HCT116 (cell line): ENCODE data around the gene NDUFB10. TPM values are rescaled to one million over a fixed set of nuclear protein-coding genes. Genes with fewer than 3 reads are reported as not detected.

Experiments used
- ATAC-seq: fragments of 200-7000 bp; cut with Tn5 transposase; 2 replicates; pipeline ENCODE4 v1.9.1; 2020; ENCODE audit warnings: mild to moderate bottlenecking, moderate library complexity
- BruUV-seq: library from RNA; stranded (reverse); fragments of 400-500 nt; replicated peaks from 2 replicates; lab custom pipeline; 2021; lab: Mats Ljungman, UMichigan
- CTCF ChIA-PET: fragments of 300-600 bp; sonication (Branson Sonifier 250); formaldehyde crosslinking; loops from one replicate; lab custom pipeline; 2021; ENCODE audit warnings: antibody characterized with exemption; lab: Charles Lee
- POLR2A ChIA-PET: fragments of 300-600, 350-600 bp; sonication (Branson Sonifier 250); formaldehyde crosslinking; loops from one replicate; lab custom pipeline; 2021; ENCODE audit warnings: antibody characterized with exemption; lab: Charles Lee
- RAD21 ChIA-PET, 2 experiments: fragments of 300-600 bp; sonication (Branson Sonifier 250); formaldehyde crosslinking; loops; one replicate each; lab custom pipeline; 2023; ENCODE audit warnings: low total read pairs in 2 of 2; ENCODE audit not compliant: uncharacterized antibody in 2 of 2, unreplicated experiment in 2 of 2, low non-redundant PET in 1 of 2; lab: Charles Lee
- DNase-seq: peaks from one replicate; pipeline ENCODE4 v3.0.0-alpha.2; 2010; ENCODE audit warnings: low read depth, low spot score
- H2AFZ ChIP-seq: fragments of 200-600 bp; shearing (Covaris generic), sonication (generic); 2 replicates; pipeline ENCODE4 v1.6.1; 2017; ENCODE audit warnings: low read depth, mixed run types, mixed read lengths, antibody characterized with exemption, low read length; ENCODE audit not compliant: poor library complexity, severe bottlenecking
- H3K27ac ChIP-seq: 2 replicates; pipeline ENCODE4 v1.5.1; 2012; ENCODE audit warnings: low read depth, low read length
- H3K27me3 ChIP-seq: fragments of 200-600 bp; sonication (generic); 2 replicates; pipeline ENCODE4 v1.6.1; 2016; ENCODE audit warnings: mixed run types, low read length, mixed read lengths; ENCODE audit not compliant: insufficient read depth
- H3K36me3 ChIP-seq, 2 experiments: fragments of 200-500 bp in 1 of 2; fragments of 200-600 bp in 1 of 2; sonication (Bioruptor generic) in 1 of 2; sonication (generic) in 1 of 2; 2 replicates each; pipeline versions ENCODE4 v1.5.1 to v1.6.1; 2014 to 2016; ENCODE audit warnings: low read length in 2 of 2, inconsistent platforms in 1 of 2, mixed read lengths in 1 of 2, mixed run types in 1 of 2; ENCODE audit not compliant: insufficient read depth in 2 of 2, control insufficient read depth in 1 of 2
- H3K4me1 ChIP-seq, 2 experiments: fragments of 200-600 bp in 1 of 2; sonication (generic) in 1 of 2; 2 replicates each; pipeline versions ENCODE4 v1.5.1 to v1.6.1; 2012 to 2017; ENCODE audit warnings: low read length in 2 of 2, inconsistent platforms in 1 of 2, mild to moderate bottlenecking in 1 of 2, mixed read lengths in 1 of 2, mixed run types in 1 of 2, moderate library complexity in 1 of 2; ENCODE audit not compliant: insufficient read depth in 2 of 2, control insufficient read depth in 1 of 2
- H3K4me2 ChIP-seq: fragments of 200-600 bp; sonication (generic); 2 replicates; pipeline ENCODE4 v1.6.1; 2017; ENCODE audit warnings: mixed run types, low read length, mixed read lengths
- H3K4me3 ChIP-seq, 2 experiments: fragments of 200-600 bp in 1 of 2; sonication (generic) in 1 of 2; replicated peaks in 1 of 2; 2 replicates each; pipeline ENCODE4 v1.5.1; 2011 to 2016; ENCODE audit warnings: low read length in 2 of 2, control low read depth in 1 of 2, low read depth in 1 of 2, mild to moderate bottlenecking in 1 of 2, mixed read lengths in 1 of 2, mixed run types in 1 of 2
- H3K79me2 ChIP-seq: fragments of 200-600 bp; sonication (generic); 2 replicates; pipeline ENCODE4 v1.6.1; 2017; ENCODE audit warnings: mild to moderate bottlenecking, mixed run types, low read length, moderate library complexity, mixed read lengths; ENCODE audit not compliant: insufficient read depth
- H3K9ac ChIP-seq: fragments of 200-600 bp; sonication (generic); 2 replicates; pipeline ENCODE4 v1.6.1; 2016; ENCODE audit warnings: low read length, mixed read lengths
- H3K9me2 ChIP-seq: fragments of 200-600 bp; sonication (generic), shearing (Covaris generic); 2 replicates; pipeline ENCODE4 v1.6.1; 2017; ENCODE audit warnings: mixed run types, mild to moderate bottlenecking, moderate library complexity; ENCODE audit not compliant: insufficient read depth
- H3K9me3 ChIP-seq, 2 experiments: fragments of 200-500 bp in 1 of 2; fragments of 200-600 bp in 1 of 2; sonication (Bioruptor generic) in 1 of 2; sonication (generic) in 1 of 2; 2 replicates each; pipeline ENCODE4 v1.6.1; 2014 to 2017; ENCODE audit warnings: low read length in 2 of 2, mixed read lengths in 2 of 2, inconsistent platforms in 1 of 2, low read depth in 1 of 2, mild to moderate bottlenecking in 1 of 2, mixed run types in 1 of 2, moderate library complexity in 1 of 2; ENCODE audit not compliant: control insufficient read depth in 1 of 2, insufficient read depth in 1 of 2
- H4K20me1 ChIP-seq: fragments of 200-600 bp; sonication (generic), shearing (Covaris generic); 2 replicates; pipeline ENCODE4 v1.6.1; 2017; ENCODE audit warnings: mixed run types, mild to moderate bottlenecking, moderate library complexity; ENCODE audit not compliant: insufficient read depth
- POLR2AphosphoS5 ChIP-seq: IDR thresholded peaks from 2 replicates; pipeline ENCODE4 v1.6.1; 2011; ENCODE audit warnings: mild to moderate bottlenecking, low read depth, low read length, moderate library complexity
- TCF7L2 ChIP-seq: IDR thresholded peaks from 2 replicates; pipeline ENCODE4 v1.7.0; 2011; ENCODE audit warnings: borderline replicate concordance, inconsistent platforms; ENCODE audit not compliant: insufficient read depth, insufficient read length; ENCODE audit errors: extremely low read depth
- YY1 ChIP-seq: IDR thresholded peaks from 2 replicates; pipeline ENCODE4 v1.6.1; 2011; ENCODE audit warnings: low read length, low read depth, moderate library complexity, mild to moderate bottlenecking; ENCODE audit not compliant: insufficient replicate concordance; ENCODE audit errors: extremely low read depth
- ZNF274 ChIP-seq: fragments of 200-500 bp; sonication (Bioruptor generic); IDR thresholded peaks from 2 replicates; pipeline ENCODE4 v1.6.1; 2014; ENCODE audit warnings: mild to moderate bottlenecking, low read depth, low read length, inconsistent platforms
- intact Hi-C: fragments of 100-400 bp; cut with micrococcal nuclease; formaldehyde crosslinking; loops from 2 replicates; pipeline ENCODE4 v1.10.0; 2022
- total RNA-seq: library from RNA; stranded (reverse); gene quantifications from one replicate; pipeline ENCODE4 v1.2.1, GENCODE V29; 2021; ENCODE audit not compliant: unreplicated experiment

The NDUFB10 gene
- total RNA-seq, 1 experiment from 2014 or later, result 273 TPM

GRCh38 chr16:1989209-1990100 is 30.1 kb downstream of the NDUFB10 start, which contains the start of gene SYNGR3 (continued):
- TF ChIP-seq YY1, result no peak

- H3K4me2 ChIP-seq, result peak overlapping the region; percentile 67
- ATAC-seq (no peak), DNase-seq (no peak)
- intact Hi-C loops, result no loop called here
- H3K79me2 ChIP-seq, result peaks cover 12% of the 10 kb centered on the region
- H3K27ac ChIP-seq, result peak overlapping the region; percentile 65; the same call in 1 of the 2 replicates
- H3K4me3 ChIP-seq, result peak overlapping the region; percentile 53 to 60
- H4K20me1 ChIP-seq, result no peaks in the 10 kb centered on the region
- RAD21 ChIA-PET, result no interaction called here
- H3K4me1 ChIP-seq, result peaks cover 18 to 43% of the 10 kb centered on the region in 2 experiments
- peak overlapping the region; percentile 57; the same call in 1 of the 2 replicates for H3K9ac ChIP-seq
- no peaks in the 10 kb centered on the region for H3K27me3 ChIP-seq
- POLR2A ChIA-PET, result no interaction called here
- no peak overlapping the region for H2AFZ ChIP-seq
- H3K9me3 ChIP-seq, result no peaks in the 10 kb centered on the region
- peaks cover 6 to 14% of the 10 kb centered on the region in 2 experiments; a peak in 2 of 4 replicates for H3K36me3 ChIP-seq
- H3K9me2 ChIP-seq, result no peaks in the 10 kb centered on the region
- TF ChIP-seq ZNF274, result no peak
- CTCF ChIA-PET, result interaction anchor here (0.6 kb wide), 1 partner anchor 25 kb away, joined by 3 read pairs; no protein-coding TSS in a partner anchor
- BruUV-seq, result no TSS peak
Observed at GRCh38 chr16:1990101-1990350, 30.7 kb downstream of the NDUFB10 start.

DNA sequence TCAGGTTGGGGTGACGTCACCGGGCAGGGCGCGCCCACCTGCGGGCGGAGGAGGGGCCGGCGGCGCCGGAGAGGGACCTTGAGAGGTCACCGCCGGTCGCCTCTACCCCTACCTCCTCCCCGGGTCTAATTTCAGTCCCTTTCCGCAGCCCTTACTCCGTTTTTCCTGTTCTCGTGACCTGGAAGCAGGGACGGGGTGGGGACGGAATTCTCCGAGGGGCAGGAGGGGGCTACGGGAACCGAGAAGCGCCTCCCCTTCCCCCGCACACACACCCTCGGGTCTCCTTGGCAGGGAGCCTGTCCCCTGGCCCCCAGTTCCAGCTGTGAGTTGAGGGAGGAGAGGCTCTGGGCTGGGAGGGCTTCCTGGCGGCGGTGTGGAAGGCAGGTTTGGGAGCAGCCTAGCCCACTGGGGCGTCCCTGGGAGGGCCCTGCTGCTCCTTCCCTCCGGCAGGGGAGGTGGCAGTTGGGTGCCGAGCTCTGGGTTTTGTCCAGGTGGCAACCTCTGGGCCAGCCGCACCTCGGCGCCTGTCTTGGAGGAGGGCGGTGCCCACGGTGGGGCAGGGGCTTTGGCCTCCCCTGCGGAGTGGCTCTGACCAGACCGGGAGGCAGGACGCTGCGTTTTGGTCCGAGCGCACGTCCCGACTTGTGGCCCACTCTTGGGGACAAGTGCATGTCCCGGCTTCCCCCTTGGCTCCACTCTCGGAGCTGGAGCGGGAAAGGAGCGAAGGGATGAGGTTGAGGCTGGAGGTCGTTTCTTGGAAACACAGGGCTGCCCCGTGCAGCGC is 31.2 kb downstream of the NDUFB10 start:
- POLR2A ChIA-PET, result no interaction called here
- DNase-seq, result no peak
- Histone ChIP-seq H3K36me3 (peaks cover 6 to 14% of the 10 kb centered on the region in 2 experiments; a peak in 2 of 4 replicates), H3K27ac (peak overlapping the region; percentile 65), H3K79me2 (peaks cover 7% of the 10 kb centered on the region; the same call in 1 of the 2 replicates), H3K4me3 (peak overlapping the region; percentile 53 to 60), H3K9ac (peak overlapping the region; percentile 57), H4K20me1 (no peaks in the 10 kb centered on the region), H3K9me2 (no peaks in the 10 kb centered on the region), H3K4me1 (peaks cover 13 to 38% of the 10 kb centered on the region in 2 experiments), H3K9me3 (no peaks in the 10 kb centered on the region), H2AFZ (no peak overlapping the region), H3K27me3 (no peaks in the 10 kb centered on the region), H3K4me2 (peak overlapping the region; percentile 67)
- no peak for TF ChIP-seq ZNF274
- TF ChIP-seq TCF7L2, result peak; percentile 25
- TF ChIP-seq POLR2AphosphoS5, result peak; percentile 48; the same call in 1 of the 2 replicates
- BruUV-seq, result TSS peak; percentile 39
- CTCF ChIA-PET, result no interaction called here
- intact Hi-C loops, result no loop called here
- peak; percentile 53 for ATAC-seq
- RAD21 ChIA-PET, result no interaction called here
